GM12892 (cell line): ENCODE data around the gene EPN1.

ENCODE experiments used
- POLR2A ChIP-seq: IDR thresholded peaks from 2 replicates; pipeline ENCODE4 v1.6.1; 2011; ENCODE audit warnings: low read depth, low read length, control low read depth
- POLR2AphosphoS5 ChIP-seq: IDR thresholded peaks from 2 replicates; pipeline ENCODE4 v1.6.1; 2011; ENCODE audit warnings: low read depth, low read length, control low read depth

GRCh38 chr19:55644191-55644833, 30.7 kb upstream of the EPN1 start:
- TF ChIP-seq POLR2AphosphoS5 (no peak), POLR2A (no peak)
